ENCODE results near the gene REG3G.

- TF ChIP-seq EZH2phosphoT487 (IDR thresholded peaks at IDR 0.05; ENCODE audit: borderline replicate concordance, low read depth, low read length) = no peak
- TF ChIP-seq CTCF (conservative IDR thresholded peaks at IDR 0.05; ENCODE audit: low read length) = no peak
Measured at GRCh38 chr2:79000008-79000576, 25.4 kb upstream of the REG3G start.
